Smooth muscle cell (in vitro differentiated cells): ENCODE results near the gene APEX2. TPM values are rescaled to one million over a fixed set of nuclear protein-coding genes. Genes with fewer than 3 reads are reported as not detected.

Experiments used
- DNase-seq: peaks from one replicate; lab custom pipeline; 2025; ENCODE audit not compliant: unreplicated experiment; lab: John Stamatoyannopoulos, UW
- H2AFZ ChIP-seq: fragments of 200-600 bp; sonication (generic); 2 replicates; pipeline ENCODE4 v1.6.0; 2016; ENCODE audit warnings: antibody characterized with exemption, low read depth, mild to moderate bottlenecking
- H3F3A ChIP-seq: fragments of 200-600 bp; sonication (generic); 2 replicates; pipeline ENCODE4 v1.6.0; 2017; ENCODE audit warnings: antibody characterized with exemption, low read depth
- H3K27ac ChIP-seq: fragments of 200-600 bp; sonication (generic); 2 replicates; pipeline ENCODE4 v1.5.1; 2016; ENCODE audit warnings: low read depth, mild to moderate bottlenecking
- H3K27me3 ChIP-seq: fragments of 200-600 bp; sonication (generic); 2 replicates; pipeline ENCODE4 v1.6.1; 2016; ENCODE audit warnings: low read depth, mild to moderate bottlenecking
- H3K36me3 ChIP-seq: fragments of 200-600 bp; sonication (generic); 2 replicates; pipeline ENCODE4 v1.5.1; 2016; ENCODE audit warnings: low read depth
- H3K4me1 ChIP-seq: fragments of 200-600 bp; sonication (generic); 2 replicates; pipeline ENCODE4 v1.5.1; 2016; ENCODE audit warnings: low read depth
- H3K4me2 ChIP-seq: fragments of 200-600 bp; sonication (generic); 2 replicates; pipeline ENCODE4 v1.6.0; 2016; ENCODE audit warnings: mild to moderate bottlenecking
- H3K4me3 ChIP-seq: fragments of 200-600 bp; sonication (generic); 2 replicates; pipeline ENCODE4 v1.5.1; 2016; ENCODE audit warnings: mild to moderate bottlenecking
- H3K79me2 ChIP-seq: fragments of 200-600 bp; sonication (generic); 2 replicates; pipeline ENCODE4 v1.6.0; 2016; ENCODE audit warnings: low read depth, mild to moderate bottlenecking
- H3K9ac ChIP-seq: fragments of 200-600 bp; sonication (generic); 2 replicates; pipeline ENCODE4 v1.6.0; 2016; ENCODE audit warnings: low read depth
- H3K9me3 ChIP-seq: fragments of 200-600 bp; sonication (generic); replicated peaks from 2 replicates; pipeline ENCODE4 v1.5.1; 2016; ENCODE audit warnings: low read depth
- H4K20me1 ChIP-seq: fragments of 200-600 bp; sonication (generic); 2 replicates; pipeline ENCODE4 v1.6.0; 2016; ENCODE audit warnings: low read depth
- WGBS: methylation state at CpG from one replicate; pipeline ENCODE4 v1.1.7; 2016; ENCODE audit warnings: low lambda C conversion rate; 5-methylcytosine and 5-hydroxymethylcytosine counted together
- polyA plus RNA-seq: library from polyadenylated mRNA; unstranded; fragments of >200 nt; fragmentation: Nextera tagmentation; extraction: Ambion mirVana; gene quantifications from 2 replicates; pipeline ENCODE4 v1.2.1, GENCODE V29; 2016
- total RNA-seq: library from RNA; depleted of rRNA; stranded (reverse); fragments of >200 nt; gene quantifications from 2 replicates; pipeline ENCODE4 v1.2.3, GENCODE V29; 2014
- TF ChIP-seq, protein P1 (sequence below): fragments of 200-600 bp; sonication (generic); IDR thresholded peaks from 2 replicates; pipeline ENCODE4 v1.5.1; 2017; ENCODE audit warnings: borderline replicate concordance, mild to moderate bottlenecking, antibody characterized with exemption; ENCODE audit not compliant: insufficient read depth, poor library complexity, severe bottlenecking

APEX2 gene
- total and polyA plus RNA-seq, 2 experiments from 2014 or later: 16.1 to 16.5 TPM

GRCh38 chrX:55026840-55027239 is 26.7 kb downstream of the APEX2 start:
- TF ChIP-seq, protein P1, sequence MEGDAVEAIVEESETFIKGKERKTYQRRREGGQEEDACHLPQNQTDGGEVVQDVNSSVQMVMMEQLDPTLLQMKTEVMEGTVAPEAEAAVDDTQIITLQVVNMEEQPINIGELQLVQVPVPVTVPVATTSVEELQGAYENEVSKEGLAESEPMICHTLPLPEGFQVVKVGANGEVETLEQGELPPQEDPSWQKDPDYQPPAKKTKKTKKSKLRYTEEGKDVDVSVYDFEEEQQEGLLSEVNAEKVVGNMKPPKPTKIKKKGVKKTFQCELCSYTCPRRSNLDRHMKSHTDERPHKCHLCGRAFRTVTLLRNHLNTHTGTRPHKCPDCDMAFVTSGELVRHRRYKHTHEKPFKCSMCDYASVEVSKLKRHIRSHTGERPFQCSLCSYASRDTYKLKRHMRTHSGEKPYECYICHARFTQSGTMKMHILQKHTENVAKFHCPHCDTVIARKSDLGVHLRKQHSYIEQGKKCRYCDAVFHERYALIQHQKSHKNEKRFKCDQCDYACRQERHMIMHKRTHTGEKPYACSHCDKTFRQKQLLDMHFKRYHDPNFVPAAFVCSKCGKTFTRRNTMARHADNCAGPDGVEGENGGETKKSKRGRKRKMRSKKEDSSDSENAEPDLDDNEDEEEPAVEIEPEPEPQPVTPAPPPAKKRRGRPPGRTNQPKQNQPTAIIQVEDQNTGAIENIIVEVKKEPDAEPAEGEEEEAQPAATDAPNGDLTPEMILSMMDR: no peak
- H3K4me3 ChIP-seq: no peak overlapping the region
- no peaks in the 10 kb centered on the region for H3K9me3 ChIP-seq
- DNase-seq: no peak
- H3F3A ChIP-seq: no peaks in the 10 kb centered on the region
- no peak overlapping the region for H3K27ac ChIP-seq
- 62% methylated on average over 2 of the region's 2 CpGs for WGBS
- no peaks in the 10 kb centered on the region for H3K79me2 ChIP-seq
- H2AFZ ChIP-seq: no peak overlapping the region
- no peaks in the 10 kb centered on the region for H3K27me3 ChIP-seq
- no peak overlapping the region for H3K9ac ChIP-seq
- H3K4me2 ChIP-seq: no peak overlapping the region
- H3K36me3 ChIP-seq: no peaks in the 10 kb centered on the region
- H4K20me1 ChIP-seq: no peaks in the 10 kb centered on the region
- H3K4me1 ChIP-seq: no peaks in the 10 kb centered on the region

GRCh38 chrX:55028040-55028439 is 27.9 kb downstream of the APEX2 start:
- Histone ChIP-seq H3K4me2 (no peak overlapping the region), H2AFZ (no peak overlapping the region), H4K20me1 (no peaks in the 10 kb centered on the region), H3K27ac (no peak overlapping the region), H3K9me3 (no peaks in the 10 kb centered on the region), H3K27me3 (no peaks in the 10 kb centered on the region), H3K9ac (no peak overlapping the region), H3F3A (no peaks in the 10 kb centered on the region), H3K4me1 (no peaks in the 10 kb centered on the region), H3K36me3 (no peaks in the 10 kb centered on the region), H3K4me3 (no peak overlapping the region), H3K79me2 (no peaks in the 10 kb centered on the region)
- DNase-seq: no peak
- TF ChIP-seq, protein P1: no peak
- WGBS: 67% methylated on average over 4 of the region's 4 CpGs

DNA sequence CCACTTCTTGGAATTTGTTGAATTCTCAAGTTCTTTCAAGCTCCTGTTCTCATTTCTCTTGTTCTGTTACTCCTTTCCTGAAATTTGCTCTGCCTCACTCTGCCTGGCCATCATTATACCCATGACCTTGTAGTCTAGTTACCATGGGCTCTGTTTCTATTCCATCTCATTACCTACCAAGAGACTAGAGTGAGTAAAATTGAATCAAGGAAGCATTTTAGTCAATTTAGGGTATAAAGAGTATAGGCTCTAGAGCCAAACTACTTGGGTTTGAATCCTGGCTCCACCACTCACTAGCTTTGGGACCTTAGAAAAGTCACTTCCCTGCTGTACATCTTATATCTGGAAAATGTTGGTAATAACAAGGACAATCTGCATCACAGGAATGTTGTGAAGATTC is 28.4 kb downstream of the APEX2 start:
- Histone ChIP-seq H3K9me3 (no peaks in the 10 kb centered on the region), H3K36me3 (no peaks in the 10 kb centered on the region), H4K20me1 (no peaks in the 10 kb centered on the region), H3K9ac (no peak overlapping the region), H3K27ac (no peak overlapping the region), H3K4me2 (no peak overlapping the region), H2AFZ (no peak overlapping the region), H3K79me2 (no peaks in the 10 kb centered on the region), H3K4me3 (no peak overlapping the region), H3K4me1 (no peaks in the 10 kb centered on the region), H3K27me3 (no peaks in the 10 kb centered on the region), H3F3A (no peaks in the 10 kb centered on the region)
- TF ChIP-seq, protein P1: no peak
- DNase-seq: no peak

DNA sequence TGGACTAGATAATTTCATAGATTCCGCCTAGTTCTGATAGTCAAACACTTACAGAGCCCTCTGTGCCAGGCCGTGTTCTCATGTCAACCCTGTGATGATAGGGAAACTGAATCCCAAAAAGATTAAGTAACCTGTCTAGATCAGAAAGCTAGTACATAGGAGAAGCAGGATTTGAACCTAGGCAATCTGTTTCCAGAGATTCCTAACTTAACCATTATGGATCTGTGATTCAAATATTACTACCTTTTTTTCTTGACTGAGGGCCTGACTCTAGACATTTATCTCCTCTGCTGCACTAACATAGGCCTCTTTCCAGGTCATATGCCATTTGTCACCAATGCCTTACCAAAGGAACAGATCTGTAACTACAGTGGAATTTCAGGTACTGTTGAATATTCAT is 29.1 kb downstream of the APEX2 start:
- no peaks in the 10 kb centered on the region for H3F3A ChIP-seq
- H3K4me2 ChIP-seq: no peak overlapping the region
- 73% methylated on average over 2 of the region's 2 CpGs for WGBS

More for the DNA sequence above, 29.1 kb downstream of the APEX2 start:
- Histone ChIP-seq H3K27me3 (no peaks in the 10 kb centered on the region), H3K36me3 (no peaks in the 10 kb centered on the region), H3K9me3 (no peaks in the 10 kb centered on the region), H3K4me1 (no peaks in the 10 kb centered on the region), H3K4me3 (no peak overlapping the region), H4K20me1 (no peaks in the 10 kb centered on the region), H3K9ac (no peak overlapping the region), H3K27ac (no peak overlapping the region), H2AFZ (no peak overlapping the region), H3K79me2 (no peaks in the 10 kb centered on the region)
- TF ChIP-seq, protein P1: no peak
- no peak for DNase-seq
